Activated T-helper 1 cell treated with anti-CD3 and anti-CD28 coated beads, Interleukin-2, amount 50 U/mL, for 16 hours (primary cell): ENCODE data around the gene ZFAND3.

Experiments
- DNase-seq, 2 donors: peaks; one replicate each; pipeline ENCODE4 v3.0.0-alpha.2; 2020; ENCODE audit warnings: low read depth in 1 of 2, low spot score in 1 of 2

ZFAND3 gene

DNA sequence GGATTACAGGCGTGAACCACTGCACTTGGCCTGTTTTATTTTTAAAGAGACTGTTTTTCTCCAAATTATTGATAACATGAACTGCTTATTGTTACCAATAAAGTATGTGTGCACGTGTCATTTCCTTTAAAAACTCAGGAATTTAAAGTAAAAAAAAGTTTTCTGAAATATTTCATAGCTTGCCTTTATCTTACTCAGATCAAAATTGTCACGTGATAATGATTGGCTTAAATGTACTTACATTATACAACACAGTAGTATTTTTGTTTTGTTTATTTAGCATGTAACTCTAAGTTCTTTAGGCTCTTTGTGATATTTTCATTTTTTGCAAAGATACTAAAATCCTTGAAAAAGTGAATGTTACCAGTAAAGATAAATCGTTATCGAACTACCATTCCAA is 174.1 kb downstream of the ZFAND3 start:
- DNase-seq: no peak

DNA sequence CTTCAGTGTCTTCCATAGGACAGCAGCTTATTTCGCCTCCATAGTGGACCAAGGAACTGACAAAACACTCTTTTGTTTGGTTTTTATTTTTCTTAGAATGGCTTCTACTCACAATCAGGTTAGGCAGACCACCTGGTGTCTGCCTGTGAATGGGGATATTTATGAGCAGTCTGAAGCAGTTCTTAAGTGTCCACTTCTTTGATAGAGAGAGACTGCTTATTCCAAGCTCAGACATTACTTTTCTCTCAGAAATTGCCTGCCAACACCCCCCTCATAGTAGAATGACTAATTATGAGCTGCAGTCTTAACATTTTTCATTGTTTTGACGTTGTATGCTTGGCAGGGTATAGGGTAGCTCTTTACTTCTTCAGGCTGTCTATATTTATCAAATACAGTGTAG is 174.7 kb downstream of the ZFAND3 start:
- DNase-seq: no peak

DNA sequence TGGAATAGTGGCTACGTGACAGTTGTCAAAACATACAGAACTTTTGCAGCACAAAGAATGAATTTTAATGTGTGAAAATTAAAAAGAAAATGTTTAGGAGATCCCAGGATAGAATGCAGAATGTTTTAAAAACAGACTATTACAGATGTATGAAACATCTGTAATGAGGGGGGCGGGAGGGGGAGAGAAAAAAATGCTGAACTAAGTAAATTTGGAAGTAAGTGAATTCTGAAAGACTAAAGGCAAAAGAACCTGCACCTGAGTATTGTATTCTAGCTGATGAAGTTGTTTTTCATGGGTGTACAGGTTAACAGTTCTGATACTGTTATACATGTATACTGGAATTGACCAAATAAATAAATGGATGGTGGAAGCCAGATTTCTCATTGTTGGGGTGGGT is 178.8 kb downstream of the ZFAND3 start:
- no peak for DNase-seq

DNA sequence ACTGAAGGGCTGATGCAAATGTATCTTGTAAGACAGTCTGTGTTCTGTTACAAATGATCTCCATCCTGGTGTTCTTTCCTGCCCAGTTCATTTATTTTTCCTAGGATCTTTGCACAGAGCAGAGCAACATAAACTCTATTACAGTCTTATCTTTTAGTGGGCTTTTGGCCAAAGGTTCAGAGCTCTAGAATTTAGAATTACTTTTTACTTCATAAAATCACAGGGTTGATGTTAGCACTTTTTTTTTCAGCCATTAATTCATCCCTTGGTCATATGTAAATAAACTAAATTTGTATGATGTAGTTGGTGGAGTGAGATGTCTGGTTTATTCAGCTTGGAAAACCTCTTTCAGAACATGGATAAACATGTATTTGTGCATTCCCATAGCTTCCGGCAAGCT is 181.9 kb downstream of the ZFAND3 start:
- no peak for DNase-seq

DNA sequence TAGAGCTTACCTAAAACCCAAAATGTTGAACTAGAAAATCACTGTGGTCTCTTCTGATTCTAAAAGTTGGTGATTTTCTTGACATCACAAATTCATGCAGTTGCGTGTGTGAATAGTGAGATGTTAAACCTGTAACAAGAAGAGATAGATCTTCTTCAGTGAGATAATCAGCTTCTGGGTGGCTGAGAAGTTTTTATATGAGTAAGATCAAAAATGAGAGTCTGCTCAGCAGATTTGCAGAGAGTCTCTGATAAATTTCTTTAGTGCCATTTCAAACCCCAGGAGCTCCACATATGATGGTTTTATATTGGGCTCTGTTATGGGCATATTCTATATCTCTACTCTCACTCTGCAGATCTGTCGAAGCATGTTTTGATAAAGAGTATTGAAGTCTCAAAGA is 185.4 kb downstream of the ZFAND3 start:
- no peak for DNase-seq

DNA sequence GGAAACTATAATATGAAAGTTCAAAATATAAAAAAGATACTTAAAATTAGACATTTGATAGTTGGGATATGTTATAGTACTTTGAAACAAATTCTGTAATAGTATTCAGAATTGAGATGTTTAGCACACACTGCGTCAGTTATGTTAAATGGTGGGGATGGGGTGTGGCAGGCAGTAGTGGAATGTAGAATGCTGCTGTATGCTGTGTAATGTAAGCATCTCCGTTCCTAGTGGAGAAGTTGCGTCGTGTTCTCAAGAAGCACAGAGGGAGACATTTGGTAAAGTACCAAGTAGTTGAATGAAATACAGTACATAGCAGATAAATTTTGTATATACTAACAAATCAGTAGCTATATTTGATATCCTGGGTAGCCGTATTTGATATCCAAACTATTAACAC is 192.4 kb downstream of the ZFAND3 start:
- DNase-seq: no peak

DNA sequence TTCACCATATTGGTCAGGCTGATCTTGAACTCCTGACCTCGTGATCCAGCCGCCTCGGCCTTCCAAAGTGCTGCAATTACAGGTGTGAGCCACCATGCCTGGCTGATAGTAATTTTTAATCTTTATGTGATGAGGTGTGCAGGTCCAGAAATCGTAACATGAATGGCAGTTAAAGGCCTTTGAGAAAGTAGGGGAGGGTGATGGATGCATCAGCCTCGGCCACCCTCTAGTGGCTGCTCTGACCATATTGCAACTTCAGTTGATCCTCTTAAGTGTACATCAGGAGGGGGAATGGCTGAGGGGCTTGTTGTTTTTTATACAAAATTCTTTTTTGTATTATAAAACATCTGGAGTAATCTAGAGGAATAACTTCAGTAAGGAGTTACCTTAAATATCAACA is 193.0 kb downstream of the ZFAND3 start:
- no peak for DNase-seq

DNA sequence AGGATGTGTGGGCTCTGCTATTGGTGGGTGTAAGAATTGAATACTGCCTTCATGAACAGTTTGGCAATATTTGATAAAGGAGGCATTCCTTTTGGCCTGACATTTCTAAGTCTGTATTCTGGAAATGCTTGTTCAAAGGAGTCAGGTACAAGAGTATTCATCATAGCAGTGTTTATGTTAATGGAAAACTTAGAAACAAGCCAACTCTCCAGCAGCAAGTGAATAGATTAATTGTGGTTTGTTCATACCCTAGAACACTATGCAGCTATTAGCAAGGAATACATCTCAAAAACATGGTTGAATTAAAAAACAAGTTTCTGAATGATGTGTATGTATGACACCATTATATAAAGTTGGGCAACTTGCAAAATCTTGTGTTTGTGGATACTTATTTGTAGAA is 195.8 kb downstream of the ZFAND3 start:
- DNase-seq: no peak

DNA sequence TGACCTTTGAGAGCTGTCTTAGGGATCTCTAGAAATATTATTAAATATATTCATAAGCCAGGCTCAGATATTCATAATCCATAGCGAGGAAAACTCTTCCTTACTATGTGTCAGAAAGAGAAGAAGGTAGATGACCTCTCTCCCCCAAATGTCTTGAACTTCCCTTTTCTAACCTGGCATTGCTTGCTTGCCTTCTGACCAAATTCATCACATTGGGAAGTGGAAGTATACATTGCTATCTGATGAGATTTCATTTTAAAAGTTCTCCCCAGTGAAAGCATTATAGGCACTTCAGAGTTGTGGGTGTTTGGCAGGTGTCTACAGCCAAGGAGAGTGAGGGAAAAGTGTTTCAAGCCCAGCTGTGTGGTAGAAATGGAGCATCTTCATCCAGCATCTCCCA is 197.3 kb downstream of the ZFAND3 start:
- no peak for DNase-seq

DNA sequence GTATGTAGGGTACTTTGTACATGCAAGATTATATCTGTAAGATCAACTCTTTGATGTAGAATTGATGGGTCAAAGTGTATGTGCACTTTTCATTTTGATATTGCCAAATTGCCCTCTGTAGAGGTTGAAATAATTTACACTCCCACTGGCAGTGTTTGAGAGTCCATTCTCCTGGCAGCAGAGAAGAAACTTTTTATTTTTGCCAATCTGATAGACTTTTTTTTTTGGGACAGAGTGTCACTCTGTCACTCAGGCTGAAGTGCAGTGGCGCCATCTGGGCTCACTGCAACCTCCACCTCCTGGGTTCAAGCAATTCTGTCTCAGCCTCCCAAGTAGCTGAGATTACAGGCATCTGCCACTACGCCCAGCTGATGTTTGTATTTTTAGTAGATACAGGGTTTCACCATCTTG is 199.2 kb downstream of the ZFAND3 start:
- no peak for DNase-seq

DNA sequence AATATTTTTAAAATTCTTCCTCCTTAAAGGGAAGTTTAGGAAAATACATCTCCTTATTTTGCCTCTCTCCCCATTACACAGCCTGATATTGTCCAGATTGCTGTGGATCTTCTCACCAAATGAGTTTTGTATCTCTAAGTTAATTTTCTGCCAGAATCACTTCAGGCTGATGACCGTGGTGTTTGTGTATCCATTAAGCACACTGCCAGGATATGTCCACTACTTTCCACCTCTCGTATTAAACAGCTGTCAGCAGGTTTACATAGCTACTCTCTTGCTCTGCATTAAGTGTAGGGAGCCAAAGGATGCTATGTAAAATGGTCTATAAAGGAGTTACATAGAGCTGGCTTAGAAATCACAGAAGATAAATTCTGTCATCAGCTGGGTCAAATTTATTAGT is 201.1 kb downstream of the ZFAND3 start:
- DNase-seq: no peak

DNA sequence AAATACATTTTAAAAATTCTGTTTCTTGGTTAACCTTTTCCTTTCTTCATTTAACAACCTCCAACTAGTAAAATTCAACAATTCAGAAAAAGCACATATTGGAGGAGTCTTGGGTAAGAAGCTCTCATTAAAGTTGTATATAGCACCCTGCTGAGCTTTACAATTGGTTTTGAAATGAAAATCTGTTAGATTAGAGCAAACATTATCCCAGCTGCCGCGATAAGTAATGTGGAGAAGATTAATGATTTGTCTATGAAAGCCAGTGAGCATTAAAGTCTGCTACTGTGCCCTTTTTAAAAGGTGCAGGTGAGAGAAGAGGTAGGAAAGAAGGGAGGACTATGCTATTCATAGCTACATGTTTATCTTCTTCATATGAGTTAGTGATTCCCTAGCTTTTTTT is 201.5 kb downstream of the ZFAND3 start:
- DNase-seq: no peak

DNA sequence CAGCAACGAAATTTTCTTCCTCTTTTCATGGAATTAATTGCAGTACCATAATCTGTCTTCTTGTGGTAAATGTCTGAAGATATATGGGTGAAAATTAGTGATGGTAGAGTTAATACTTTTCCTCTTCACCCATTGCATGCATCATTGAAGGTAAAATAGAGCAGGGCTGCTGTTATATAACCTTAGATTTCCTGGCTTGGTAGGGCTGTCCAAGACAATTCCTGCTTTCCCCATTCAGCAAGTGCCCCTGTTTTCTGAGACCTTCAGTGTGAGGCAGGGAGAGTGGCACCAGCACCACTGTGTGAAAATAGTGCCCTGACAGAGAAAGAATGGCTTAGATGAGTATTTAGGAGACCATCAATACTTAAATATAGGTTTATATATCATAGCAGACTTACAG is 202.0 kb downstream of the ZFAND3 start:
- no peak for DNase-seq

DNA sequence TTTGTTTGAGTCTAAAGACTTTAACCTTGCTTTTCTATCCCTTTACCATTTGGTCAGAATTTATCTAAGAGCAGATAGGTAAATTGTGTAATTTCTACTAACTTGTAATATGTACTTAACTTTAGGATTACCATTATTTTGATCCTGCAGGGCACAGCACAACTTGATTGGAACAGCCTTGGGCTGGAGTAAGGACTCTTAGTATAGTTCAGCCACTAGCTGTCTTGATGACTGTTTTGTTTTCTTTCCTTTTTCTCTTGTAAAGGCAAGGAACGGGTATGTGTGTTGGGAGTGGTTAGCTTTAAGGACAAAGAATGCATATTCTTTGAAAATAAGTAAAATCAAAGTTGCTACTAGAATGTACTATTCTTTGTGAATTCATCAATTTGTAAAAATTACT is 203.2 kb downstream of the ZFAND3 start:
- DNase-seq: no peak

DNA sequence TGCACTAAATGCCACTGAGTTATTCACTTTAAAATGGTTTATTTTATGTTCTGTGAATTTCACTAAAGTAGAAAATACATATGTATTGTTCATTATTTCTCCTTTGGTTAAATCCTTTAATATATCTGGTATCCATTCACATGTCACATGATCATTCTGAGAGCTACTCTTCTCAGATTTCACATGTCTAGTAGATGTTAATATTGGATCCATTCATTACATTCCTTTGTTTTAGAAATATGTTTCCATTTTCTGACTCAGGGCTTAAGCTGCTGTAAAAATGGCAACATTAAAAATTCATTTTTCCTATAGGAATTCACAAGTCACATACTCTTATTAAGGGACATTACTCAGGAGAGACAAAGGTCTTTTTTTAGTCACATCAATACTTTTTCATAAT is 205.4 kb downstream of the ZFAND3 start:
- no peak for DNase-seq

DNA sequence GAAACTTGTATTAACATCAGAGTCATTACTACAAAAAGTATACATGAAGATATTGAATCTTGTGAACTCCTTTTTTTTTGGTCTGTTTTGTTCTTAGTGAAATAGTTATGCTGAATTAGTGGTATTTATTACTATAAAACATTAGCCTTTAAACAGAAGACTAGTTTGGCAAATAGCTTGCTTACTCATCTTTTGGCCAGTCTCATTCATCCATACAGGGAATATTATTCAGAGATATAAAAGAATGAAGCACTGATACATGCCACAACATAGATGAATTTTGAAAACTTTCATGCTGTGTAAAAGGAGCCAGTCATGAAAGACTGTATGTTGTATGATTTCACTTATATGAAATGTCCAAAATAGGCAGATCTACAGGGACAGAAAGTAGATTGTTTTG is 205.9 kb downstream of the ZFAND3 start:
- no peak for DNase-seq

DNA sequence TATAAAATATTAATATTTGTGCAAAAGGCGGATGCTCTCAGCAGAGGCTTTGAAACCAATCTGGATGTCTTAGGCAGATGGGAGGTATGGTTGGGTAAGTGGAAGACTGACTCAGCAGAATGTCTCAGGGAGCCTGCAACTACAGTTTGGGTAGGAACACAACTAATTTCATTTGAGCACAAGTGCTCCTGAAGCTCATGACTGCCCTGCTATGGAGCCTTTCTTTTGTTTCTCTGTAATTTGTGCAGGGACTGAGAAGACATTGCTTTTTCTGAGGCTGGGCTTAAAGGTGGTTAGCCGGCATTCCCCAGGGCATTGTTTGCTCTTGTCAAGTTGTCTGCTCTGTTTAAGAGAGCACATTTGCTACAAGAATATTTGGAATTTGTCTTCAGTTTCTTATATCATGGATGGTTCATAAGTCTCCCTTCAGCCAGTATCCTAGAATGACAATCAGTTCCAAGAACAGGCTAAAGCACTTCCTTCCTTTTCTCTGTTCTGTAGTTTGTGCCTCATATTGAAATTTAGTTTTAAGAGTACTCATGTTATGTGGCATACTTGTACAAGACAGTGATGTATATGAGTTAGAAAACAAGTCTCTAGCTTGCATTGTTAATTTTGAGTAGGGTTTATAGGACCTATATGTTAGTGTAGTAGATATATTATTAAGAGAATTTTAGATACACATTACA is 208.3 kb downstream of the ZFAND3 start:
- DNase-seq: no peak

DNA sequence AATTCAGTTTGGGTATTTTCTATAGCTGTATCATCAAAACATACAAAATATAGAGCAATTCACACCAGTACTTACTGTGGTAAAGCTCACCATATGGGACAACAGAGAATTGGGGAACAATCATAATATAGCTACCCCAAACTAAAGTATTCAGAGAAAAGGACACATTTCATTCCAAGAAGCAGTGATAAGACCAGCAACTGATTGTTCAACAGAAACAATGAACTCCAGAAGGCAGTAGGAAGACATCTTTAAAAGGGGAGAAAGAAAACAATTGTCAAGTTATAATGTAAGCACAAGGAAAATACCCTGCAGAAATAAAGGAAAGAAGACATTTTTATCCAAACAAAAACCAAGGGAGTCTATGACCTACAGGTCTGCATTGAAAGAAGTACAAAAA is 210.9 kb downstream of the ZFAND3 start:
- no peak for DNase-seq

DNA sequence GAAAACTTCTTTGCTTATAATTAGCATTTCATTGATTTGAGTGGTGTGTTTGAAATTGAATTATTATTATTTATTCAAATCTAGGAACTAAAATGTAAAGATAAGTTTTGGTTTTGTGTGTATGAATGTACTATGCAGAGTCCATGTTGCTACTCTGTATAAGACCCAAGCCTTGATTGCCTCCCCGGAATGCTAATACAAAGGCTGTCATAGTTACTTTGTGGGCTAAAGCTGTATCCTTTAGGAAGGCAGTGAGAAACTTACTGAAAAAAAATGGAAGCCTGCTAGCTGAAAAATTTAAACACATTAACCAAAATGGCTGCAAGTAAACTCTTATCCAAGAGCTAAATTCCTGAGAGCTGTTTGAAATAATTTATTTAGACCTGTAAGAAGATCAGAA is 213.3 kb downstream of the ZFAND3 start:
- no peak for DNase-seq

DNA sequence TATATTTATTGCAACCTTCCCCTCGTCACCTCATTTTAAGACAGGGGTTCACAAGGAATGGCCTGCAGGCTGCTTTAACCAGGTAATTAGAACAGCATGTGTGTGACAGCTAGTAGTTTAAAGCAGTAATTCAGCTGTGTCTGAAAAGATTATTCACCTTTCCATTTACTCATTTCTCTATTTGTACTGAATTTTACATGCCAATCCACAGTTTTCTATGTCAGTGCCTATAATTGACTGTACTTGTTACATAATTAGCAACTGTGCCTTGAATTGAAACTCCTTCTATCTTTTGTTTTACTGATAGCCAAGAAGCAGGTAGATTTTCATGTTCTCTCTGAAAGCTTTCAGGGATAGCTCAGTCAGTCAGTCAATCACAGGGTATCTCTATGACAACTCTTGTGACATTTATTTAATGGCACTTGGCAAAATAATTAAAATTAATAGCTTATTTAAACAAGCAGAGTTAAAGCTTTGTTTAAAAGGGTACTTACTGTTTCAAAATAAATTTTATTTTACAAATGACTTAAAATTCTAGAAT is 214.0 kb downstream of the ZFAND3 start:
- no peak for DNase-seq

DNA sequence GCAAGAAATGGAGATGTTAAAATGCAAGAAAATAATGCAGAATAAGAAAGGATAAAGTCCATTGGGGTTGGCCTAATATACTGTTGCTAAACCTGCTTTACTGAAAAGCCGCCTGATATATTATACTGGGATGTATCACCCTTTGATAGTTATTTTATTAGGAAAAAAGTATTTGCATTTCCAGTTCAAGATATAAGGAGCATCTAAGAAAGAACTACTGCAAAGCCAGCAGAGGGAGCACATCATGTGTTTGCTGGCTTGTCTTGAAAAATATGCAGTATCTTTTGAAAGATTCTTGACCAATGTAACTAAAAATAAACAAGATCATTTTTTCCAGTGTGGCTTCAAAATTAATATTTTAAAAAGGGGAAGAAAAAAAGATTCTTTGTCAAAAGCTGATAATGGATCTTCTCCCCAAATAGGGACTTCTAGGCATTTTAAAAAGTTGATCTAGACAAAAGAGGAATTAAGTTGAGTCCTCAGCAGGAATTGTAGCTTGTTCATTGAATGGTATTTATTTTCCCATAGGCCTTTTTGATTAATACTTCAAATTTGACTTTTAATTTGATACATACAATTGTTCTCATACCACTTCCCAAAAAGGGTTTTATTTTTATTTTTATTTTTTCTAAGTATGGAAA is 214.9 kb downstream of the ZFAND3 start:
- no peak for DNase-seq

DNA sequence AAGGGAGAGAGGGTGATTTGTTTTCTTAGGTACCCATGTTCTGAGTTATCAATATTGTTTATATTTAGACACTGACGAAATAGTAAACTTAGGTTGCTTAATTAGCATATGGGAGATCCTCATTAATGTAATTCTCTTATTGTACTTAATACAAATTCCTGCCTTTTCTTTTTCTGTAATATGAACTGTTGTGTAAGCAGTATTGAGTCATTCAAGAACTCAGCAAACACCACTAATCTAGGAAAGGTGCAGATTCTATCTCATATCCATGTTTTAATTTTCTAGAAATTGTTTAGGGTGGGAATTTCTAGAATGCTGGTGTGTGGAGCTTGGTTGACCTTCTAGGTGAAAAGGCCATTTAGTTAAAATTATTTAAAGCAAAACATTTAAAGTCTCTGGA is 216.0 kb downstream of the ZFAND3 start:
- DNase-seq: no peak

DNA sequence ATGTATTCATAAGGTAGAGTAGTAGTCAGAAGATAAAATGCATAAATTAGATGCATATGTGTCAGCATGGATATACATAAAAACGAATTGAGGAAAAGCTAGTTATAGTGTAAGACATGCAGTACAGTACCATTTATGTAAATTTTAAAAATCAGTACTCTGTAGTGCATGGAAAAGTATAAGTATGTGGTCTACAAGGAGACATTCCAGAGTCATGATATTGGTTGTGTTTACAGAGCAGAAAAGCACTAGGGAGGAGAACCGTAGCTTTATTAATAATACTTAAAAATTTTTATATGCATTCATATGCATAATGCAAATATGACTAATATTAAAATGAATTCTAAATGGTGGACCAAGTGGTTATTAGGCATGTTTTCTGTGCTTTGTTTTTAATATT is 220.0 kb downstream of the ZFAND3 start:
- no peak for DNase-seq
